SK-N-SH treated with all-trans-retinoic acid at 6 μM for 48 hours (cell line): Measurements from ENCODE around the gene TTBK2.
"Not testable (repeated sequence)": the region's sequence is repeated elsewhere in the genome, so short reads cannot be mapped to it uniquely, and the experiment has no call there.

Experiments used
- ATAC-seq: fragments of 200-7000 bp; cut with Tn5 transposase; 3 replicates; pipeline ENCODE4 v1.9.1; 2020; ENCODE audit warnings: mild to moderate bottlenecking, moderate library complexity
- ARNTL ChIP-seq: fragments of 450-650 bp; formaldehyde crosslinking; IDR thresholded peaks from 2 replicates; pipeline ENCODE4 v1.5.0; 2020; ENCODE audit warnings: low read depth, mild to moderate bottlenecking, moderate library complexity, borderline replicate concordance
- BACH2 ChIP-seq: fragments of 250-450 bp; sonication (Bioruptor Pico); IDR thresholded peaks from 2 replicates; pipeline ENCODE4 v1.9.0; 2021; ENCODE audit warnings: mild to moderate bottlenecking, borderline replicate concordance
- CREB5 ChIP-seq: fragments of 250-450 bp; sonication (Bioruptor Pico); IDR thresholded peaks from 2 replicates; pipeline ENCODE4 v1.5.1; 2020; ENCODE audit warnings: low read depth, mild to moderate bottlenecking, moderate library complexity
- CSDC2 ChIP-seq: fragments of 250-450 bp; sonication (Bioruptor Pico); IDR thresholded peaks from 2 replicates; pipeline ENCODE4 v1.5.0; 2020; ENCODE audit warnings: mild to moderate bottlenecking, moderate library complexity
- CSRNP3 ChIP-seq: fragments of 250-450 bp; sonication (Bioruptor Pico); IDR thresholded peaks from 2 replicates; pipeline ENCODE4 v1.5.1; 2021; ENCODE audit warnings: mild to moderate bottlenecking, moderate library complexity
- GLIS3 ChIP-seq: fragments of 250-450 bp; sonication (Bioruptor Pico); IDR thresholded peaks from 2 replicates; pipeline ENCODE4 v1.5.0; 2020; ENCODE audit warnings: mild to moderate bottlenecking, moderate library complexity
- ISL1 ChIP-seq: fragments of 250-450 bp; sonication (Bioruptor Pico); IDR thresholded peaks from 2 replicates; pipeline ENCODE4 v2.1.2; 2022; ENCODE audit warnings: mild to moderate bottlenecking, moderate library complexity
- OSR1 ChIP-seq: fragments of 250-450 bp; sonication (Bioruptor Pico); IDR thresholded peaks from 2 replicates; pipeline ENCODE4 v1.8.0; 2022; ENCODE audit warnings: moderate library complexity, mild to moderate bottlenecking, inconsistent platforms
- PATZ1 ChIP-seq: fragments of 250-450 bp; sonication (Bioruptor Pico); IDR thresholded peaks from 2 replicates; pipeline ENCODE4 v1.8.0; 2020; ENCODE audit warnings: mild to moderate bottlenecking, moderate library complexity, borderline replicate concordance
- POU6F1 ChIP-seq: fragments of 250-450 bp; sonication (Bioruptor Pico); IDR thresholded peaks from 2 replicates; pipeline ENCODE4 v1.8.0; 2021; ENCODE audit warnings: low read depth, mild to moderate bottlenecking, moderate library complexity, borderline replicate concordance
- SNAI2 ChIP-seq: fragments of 250-450 bp; sonication (Bioruptor Pico); IDR thresholded peaks from 2 replicates; pipeline ENCODE4 v1.5.0; 2020; ENCODE audit warnings: mild to moderate bottlenecking, moderate library complexity
- TCF4 ChIP-seq: fragments of 250-450 bp; sonication (Bioruptor Pico); IDR thresholded peaks from 2 replicates; pipeline ENCODE4 v1.8.0; 2021; ENCODE audit warnings: mild to moderate bottlenecking, moderate library complexity, borderline replicate concordance
- TOX ChIP-seq: fragments of 250-450 bp; sonication (Bioruptor Pico); IDR thresholded peaks from 2 replicates; pipeline ENCODE4 v1.8.0; 2021; ENCODE audit warnings: mild to moderate bottlenecking, moderate library complexity, borderline replicate concordance
- TSHZ2 ChIP-seq: fragments of 250-450 bp; sonication (Bioruptor Pico); IDR thresholded peaks from 2 replicates; pipeline ENCODE4 v1.5.0; 2020; ENCODE audit warnings: mild to moderate bottlenecking, moderate library complexity
- ZC3H10 ChIP-seq: fragments of 250-450 bp; sonication (Bioruptor Pico); IDR thresholded peaks from 2 replicates; pipeline ENCODE4 v1.5.1; 2021; ENCODE audit warnings: mild to moderate bottlenecking, moderate library complexity
- ZFP3 ChIP-seq: fragments of 250-450 bp; sonication (Bioruptor Pico); IDR thresholded peaks from 2 replicates; pipeline ENCODE4 v1.5.0; 2020; ENCODE audit warnings: mild to moderate bottlenecking, moderate library complexity
- ZFP30 ChIP-seq: fragments of 450-650 bp; formaldehyde crosslinking; IDR thresholded peaks from 2 replicates; pipeline ENCODE4 v1.5.0; 2022; ENCODE audit warnings: mild to moderate bottlenecking, moderate library complexity
- ZNF565 ChIP-seq: fragments of 450-650 bp; formaldehyde crosslinking; conservative IDR thresholded peaks from 2 replicates; pipeline ENCODE4 v1.5.0; 2020; ENCODE audit warnings: low read depth, mild to moderate bottlenecking, moderate library complexity
- ZNF70 ChIP-seq: fragments of 450-650 bp; formaldehyde crosslinking; IDR thresholded peaks from 2 replicates; pipeline ENCODE4 v1.5.0; 2020; ENCODE audit warnings: mild to moderate bottlenecking, moderate library complexity
- ZNF8 ChIP-seq: fragments of 450-650 bp; formaldehyde crosslinking; IDR thresholded peaks from 2 replicates; pipeline ENCODE4 v1.5.0; 2020; ENCODE audit warnings: mild to moderate bottlenecking, moderate library complexity

Gene TTBK2

GRCh38 chr15:42772144-42772543 lies 148.4 kb downstream of the TTBK2 start (continued):
- TF ChIP-seq CSRNP3 (CRISPR knock-in tag): no peak
- TF ChIP-seq ZNF70 (CRISPR knock-in tag): no peak
- no peak for TF ChIP-seq ZNF565 (CRISPR knock-in tag)
- no peak for TF ChIP-seq ISL1
- no peak for TF ChIP-seq OSR1 (CRISPR knock-in tag)

GRCh38 chr15:42766109-42766508 lies 154.5 kb downstream of the TTBK2 start:
- not testable (repeated sequence) for ATAC-seq

GRCh38 chr15:42764154-42764731 lies 156.3 kb downstream of the TTBK2 start:
- not testable (repeated sequence) for ATAC-seq

- ATAC-seq: not testable (repeated sequence)
Measured at GRCh38 chr15:42761813-42762212, 158.8 kb downstream of the TTBK2 start.

GRCh38 chr15:42760759-42761158 lies 159.8 kb downstream of the TTBK2 start:
- TF ChIP-seq ARNTL (CRISPR knock-in tag): no peak
- TF ChIP-seq ZFP30 (CRISPR knock-in tag): no peak
- TF ChIP-seq PATZ1 (CRISPR knock-in tag): no peak
- TF ChIP-seq OSR1 (CRISPR knock-in tag): no peak
- TF ChIP-seq TOX (CRISPR knock-in tag): no peak
- TF ChIP-seq TSHZ2 (CRISPR knock-in tag): no peak
- no peak for TF ChIP-seq BACH2 (CRISPR knock-in tag)
- no peak for TF ChIP-seq CSRNP3 (CRISPR knock-in tag)
- no peak for TF ChIP-seq ZFP3 (CRISPR knock-in tag)
- no peak for TF ChIP-seq ZC3H10
- TF ChIP-seq ISL1: no peak
- no peak for TF ChIP-seq CSDC2 (CRISPR knock-in tag)
- TF ChIP-seq ZNF8 (CRISPR knock-in tag): no peak
- no peak for TF ChIP-seq GLIS3
- TF ChIP-seq CREB5 (CRISPR knock-in tag): no peak
- no peak for TF ChIP-seq TCF4 (CRISPR knock-in tag)
- TF ChIP-seq SNAI2 (CRISPR knock-in tag): no peak
- no peak for TF ChIP-seq POU6F1
- TF ChIP-seq, all 23 proteins: peak for 0
- no peak for ATAC-seq
